GM19455 (cell line): ENCODE results near the gene ADAM15.

Experiments used
- ATAC-seq: cut with Tn5 transposase; IDR thresholded peaks from one replicate; pipeline ENCODE4 v1.9.1; 2021; ENCODE audit not compliant: unreplicated experiment

The ADAM15 gene

DNA sequence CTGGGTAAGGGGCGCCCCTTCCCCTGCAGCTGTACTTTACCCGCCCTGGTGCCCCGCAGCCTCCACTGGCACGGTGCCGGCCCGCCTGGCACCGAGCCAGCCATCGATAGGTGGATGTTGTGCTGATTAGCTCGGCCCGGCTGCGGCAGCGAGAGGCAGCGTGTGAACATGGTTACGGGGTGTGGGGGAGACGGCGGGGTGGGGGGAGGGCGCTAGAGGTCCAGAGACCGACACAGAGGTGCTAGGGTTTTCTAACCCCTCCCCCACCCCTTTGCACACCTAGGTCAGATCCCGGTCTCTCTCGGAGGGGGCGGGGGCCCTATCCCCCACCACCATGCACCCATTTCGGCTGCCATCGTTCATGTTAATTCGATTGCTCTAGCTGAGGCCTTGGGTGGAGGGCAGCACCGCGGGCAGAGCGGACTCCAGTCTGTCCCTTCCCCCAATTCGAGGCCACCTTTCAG is 19.1 kb downstream of the ADAM15 start:
- no peak for ATAC-seq

DNA sequence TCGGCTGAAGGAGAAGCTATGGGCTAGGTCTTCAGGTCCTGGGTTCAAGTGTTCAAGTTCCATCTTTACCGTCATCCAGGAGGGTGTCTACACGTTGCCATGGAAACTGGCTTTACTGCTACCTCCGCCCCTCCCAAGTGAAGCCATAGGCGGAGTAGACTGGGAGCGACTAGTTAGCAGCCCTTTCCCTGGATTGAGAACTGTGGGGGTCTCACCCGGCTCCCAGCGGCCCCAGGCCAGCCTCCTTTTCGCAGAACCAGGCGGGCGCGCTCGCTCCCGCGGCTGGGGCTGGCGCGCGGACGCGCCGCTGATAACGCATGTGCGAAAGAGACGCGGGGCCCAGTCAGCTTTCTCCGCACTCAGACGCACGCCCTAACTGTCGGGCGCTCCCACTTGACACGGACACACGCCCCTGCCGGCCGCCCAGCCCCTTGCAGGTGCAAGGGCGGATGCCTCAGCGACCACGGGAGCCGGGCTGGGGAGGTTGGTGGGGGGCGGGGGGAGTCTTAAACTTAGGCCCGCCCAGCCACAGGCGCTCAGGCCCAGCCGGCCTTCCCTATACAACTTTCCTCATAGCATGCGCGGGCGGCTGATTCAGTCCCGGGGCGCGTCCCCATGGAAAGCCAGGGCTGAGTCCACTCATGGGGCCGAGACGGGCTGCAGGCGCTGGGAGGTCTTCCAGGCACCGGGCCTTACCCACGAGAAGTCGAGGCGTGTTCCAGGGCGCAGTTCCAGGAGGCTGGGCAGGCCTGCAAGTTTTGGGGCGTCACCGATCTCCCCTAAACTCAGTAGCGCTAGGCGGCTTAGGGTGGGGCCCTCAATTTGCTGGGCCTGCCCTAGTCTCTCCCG is 19.8 kb downstream of the ADAM15 start:
- no peak for ATAC-seq

DNA sequence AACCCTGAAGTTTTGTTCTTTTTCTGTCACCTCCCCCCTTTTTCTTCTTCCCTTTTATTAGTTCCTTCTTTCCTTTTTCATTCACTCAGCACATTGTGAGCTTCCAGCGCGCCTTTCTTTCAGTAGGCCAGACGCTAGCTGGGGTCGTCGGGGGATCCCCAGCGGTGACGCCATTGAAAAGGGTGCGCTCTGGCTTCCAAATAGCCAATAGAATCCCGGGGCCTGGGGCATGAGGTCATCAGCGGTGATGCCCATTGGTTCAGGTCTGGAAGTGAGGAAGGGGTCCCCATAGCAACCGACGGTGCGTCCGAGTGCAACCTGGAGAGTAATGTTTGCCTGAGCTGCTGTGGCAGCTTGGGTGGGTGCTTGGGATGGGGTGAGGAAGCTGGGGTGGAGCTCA is 20.6 kb downstream of the ADAM15 start:
- ATAC-seq: no peak

DNA sequence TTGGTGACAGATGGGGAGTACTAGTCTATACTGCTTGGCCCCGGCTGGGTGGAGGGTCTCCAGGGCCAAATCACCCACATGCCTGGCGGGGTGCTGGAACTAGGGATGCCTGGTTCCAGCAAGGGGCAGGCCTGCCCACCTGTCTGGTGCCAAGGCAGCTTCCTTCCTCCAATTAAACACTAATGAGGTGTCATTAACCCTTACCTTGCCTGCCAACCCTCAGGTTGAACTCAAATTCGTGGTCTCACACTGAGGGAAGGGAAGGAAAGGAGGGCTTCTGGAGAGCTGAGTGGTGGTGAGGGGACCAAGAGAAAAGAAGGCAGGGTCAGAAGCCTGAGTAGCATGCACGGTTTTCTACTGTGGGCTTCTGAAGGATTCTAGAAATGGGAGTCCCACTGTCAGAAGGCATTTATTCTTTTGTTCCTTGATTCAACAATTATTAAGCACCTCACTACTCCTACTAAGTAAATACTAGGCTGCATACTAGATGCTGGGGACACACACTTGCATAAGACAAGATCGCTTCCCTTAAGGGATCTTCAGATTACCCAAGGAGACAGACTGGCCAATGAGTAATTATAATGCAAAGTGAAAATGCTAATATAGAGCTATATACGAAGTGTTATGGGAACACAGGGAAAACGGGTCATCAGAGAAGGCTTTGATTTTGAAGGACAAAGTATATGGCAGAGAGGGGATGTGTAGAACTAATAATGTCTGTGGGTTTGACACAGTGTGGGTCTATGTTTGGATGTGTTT is 21.6 kb downstream of the ADAM15 start:
- no peak for ATAC-seq

DNA sequence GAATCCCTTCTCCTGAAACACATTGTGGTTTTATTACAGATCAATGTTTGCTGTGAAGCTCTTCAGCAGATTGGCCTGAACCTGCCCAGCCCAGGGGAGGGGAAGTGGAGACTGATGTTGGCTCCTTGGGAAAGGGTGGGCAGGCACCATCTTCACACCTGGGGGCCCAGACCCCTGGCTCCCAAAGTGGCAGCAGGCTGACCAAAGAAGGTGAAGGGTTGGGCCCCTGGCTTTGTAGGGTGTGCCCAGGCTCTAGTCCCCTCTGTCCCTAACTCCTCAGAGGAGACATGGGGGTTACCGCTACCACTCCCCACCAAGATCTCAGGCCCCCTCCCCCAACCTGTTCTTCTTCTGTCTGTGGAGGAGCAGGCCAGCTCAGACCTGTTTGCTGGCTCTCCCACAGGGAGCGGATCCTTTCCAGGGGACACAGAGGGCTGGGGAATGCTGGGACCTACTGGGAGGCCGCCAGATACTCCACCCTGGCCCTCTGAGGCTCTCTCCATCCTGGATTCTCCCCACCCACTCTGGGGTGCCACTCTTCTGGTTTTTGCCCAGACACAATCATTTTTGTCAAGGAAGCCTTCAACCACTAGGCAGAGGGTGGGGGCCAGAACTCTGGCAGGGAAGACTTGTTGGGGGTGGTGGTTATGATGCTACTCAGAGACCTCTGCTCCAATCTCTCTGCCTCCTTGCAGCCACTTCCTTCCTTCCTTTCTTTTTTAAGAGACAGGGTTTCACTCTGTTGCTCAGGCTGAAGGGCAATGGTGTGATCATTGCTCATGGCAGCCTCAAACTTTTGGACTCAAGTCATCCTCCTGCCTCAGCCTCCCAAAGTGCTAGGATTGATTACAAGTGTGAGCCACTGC is 22.5 kb downstream of the ADAM15 start:
- no peak for ATAC-seq

DNA sequence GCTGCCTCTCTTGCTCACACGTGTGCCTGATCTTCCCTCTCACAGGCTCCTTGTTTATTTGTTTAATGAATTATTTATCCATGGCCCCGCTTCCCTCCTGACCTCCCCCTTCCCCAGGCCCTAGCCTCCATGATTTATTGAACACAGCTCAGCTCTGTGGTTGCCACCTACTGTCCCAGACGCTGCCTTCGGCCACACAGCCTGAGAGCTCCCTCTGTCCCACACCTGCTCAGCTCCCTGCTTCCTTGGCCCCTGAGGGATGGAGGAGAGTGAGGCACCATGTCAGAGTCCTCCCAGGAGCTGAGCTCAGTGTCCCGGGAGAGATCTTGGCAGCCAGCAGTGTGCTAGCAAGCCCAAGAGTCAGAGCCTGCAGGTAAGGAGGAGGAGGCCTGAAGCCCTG is 24.4 kb downstream of the ADAM15 start:
- ATAC-seq: no peak

DNA sequence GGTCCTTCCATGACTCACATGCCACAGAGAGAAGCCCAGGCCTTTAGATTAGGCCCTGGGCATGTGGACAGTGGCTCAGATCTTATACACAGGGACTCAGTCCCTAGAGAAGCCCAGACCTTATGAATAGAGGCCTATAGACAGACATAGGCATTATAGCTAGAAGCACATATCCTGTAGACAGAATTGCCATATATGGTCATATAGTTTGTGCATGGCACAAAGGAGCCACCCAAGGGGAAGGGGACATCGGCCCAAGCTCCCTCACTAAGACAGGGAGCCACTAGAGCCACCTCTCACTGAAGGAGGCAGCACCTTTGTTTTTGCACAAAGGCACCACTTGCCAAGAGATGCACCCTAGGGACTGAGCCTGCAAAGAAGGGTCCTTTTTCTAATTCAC is 25.3 kb downstream of the ADAM15 start:
- ATAC-seq: no peak

DNA sequence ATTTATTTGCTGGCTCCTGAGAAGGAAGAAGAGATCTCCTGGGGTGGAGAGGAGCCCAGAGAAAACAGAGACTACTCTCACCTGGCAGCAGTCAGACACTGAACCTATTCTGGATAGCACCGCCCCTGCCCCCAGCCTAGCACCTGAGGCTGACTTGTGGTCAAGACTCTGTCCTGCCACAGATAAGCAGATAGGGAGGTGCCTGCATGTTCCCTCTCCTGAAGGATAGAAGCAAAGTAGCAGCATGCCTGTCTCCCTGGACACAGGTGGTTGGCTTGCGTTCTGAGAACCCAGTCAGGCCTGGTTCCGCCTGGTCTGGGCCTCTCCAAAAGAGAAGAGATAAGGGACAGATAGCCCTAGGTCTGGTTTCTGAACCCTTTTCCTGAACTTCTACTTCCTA is 26.2 kb downstream of the ADAM15 start:
- no peak for ATAC-seq

DNA sequence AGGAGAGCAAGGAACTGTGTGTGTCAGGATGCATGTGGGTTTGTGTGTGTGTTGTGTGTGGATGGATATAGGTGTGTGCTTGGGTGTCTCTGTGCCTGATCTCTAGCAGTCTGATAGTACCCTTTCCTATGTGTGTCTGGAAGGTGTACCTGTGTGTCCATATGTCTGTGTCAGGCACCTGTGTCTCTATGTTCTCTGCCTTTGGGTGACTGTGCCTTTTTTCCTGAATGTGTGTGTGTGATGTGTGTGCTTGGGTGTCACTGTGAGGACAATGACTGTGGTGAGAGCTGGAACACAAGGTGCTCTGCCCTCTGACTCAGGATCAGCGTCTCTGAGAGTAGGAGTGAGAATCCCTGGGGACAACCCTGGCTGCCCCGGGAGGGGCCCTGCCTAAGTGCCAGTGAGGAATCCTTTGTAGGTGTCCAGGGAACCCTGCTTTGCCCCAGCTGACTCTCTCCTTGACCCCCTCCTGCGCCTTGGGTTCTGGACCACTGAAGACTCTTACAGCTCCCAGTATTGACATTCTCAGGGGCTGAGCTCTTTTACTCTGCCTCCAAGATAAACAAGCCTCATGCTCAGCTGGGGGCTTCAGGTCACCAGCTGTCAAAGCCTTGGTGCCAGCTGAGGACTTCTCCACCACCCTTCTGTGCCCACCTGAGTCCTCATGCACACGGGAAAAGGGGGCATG is 26.8 kb downstream of the ADAM15 start:
- ATAC-seq: no peak

DNA sequence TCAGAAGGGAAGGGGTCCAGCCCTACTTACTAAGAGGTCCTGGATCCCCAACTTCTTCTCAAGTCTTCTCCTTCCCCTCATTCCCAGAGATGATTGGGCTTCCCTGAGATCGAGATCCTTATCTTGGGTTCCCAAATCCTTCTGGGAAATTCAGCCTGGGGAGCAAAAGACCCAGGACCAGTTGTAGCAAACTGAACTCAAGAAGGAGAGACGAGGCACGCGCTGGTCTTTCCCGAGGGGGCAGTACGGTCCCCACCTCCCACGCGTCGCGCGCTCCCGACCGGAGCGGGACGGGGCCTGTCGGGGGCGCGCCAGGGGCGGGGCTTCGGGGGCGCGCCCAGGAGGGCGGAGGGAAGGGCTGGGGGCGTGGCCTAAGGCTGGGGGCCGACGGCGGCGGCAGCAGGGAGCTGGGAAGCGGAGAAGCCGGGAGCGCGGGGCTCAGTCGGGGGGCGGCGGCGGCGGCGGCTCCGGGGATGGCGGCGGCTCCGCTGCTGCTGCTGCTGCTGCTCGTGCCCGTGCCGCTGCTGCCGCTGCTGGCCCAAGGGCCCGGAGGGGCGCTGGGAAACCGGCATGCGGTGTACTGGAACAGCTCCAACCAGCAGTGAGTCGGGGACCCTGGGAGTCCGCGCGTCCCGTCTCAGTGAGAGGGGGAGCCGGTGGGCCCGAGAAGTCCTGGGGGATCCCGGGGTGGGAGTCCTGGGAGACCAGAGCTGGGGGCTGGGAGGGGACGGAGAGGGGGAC is 27.5 kb downstream of the ADAM15 start, which contains the start of gene EFNA3:
EFNA3 (plus strand) TSS at position 369 of the 741 bp plus-strand sequence; CDS start at position 474, 105 bp downstream.
- no peak for ATAC-seq

DNA sequence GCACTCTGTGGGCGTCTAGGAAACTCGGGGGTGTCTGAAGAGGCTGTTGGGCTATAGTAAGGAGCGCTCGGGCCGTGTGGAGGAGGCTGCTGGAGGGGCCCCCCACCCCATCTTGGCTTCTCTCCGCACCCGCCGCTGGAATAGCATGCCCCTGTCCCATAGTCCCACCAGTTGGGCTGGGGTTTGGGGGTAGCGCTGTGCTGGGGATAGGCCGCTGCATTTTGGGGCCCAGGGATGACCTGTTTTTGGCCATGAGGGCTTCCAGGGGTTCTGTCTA is 28.0 kb downstream of the ADAM15 start:
- no peak for ATAC-seq

DNA sequence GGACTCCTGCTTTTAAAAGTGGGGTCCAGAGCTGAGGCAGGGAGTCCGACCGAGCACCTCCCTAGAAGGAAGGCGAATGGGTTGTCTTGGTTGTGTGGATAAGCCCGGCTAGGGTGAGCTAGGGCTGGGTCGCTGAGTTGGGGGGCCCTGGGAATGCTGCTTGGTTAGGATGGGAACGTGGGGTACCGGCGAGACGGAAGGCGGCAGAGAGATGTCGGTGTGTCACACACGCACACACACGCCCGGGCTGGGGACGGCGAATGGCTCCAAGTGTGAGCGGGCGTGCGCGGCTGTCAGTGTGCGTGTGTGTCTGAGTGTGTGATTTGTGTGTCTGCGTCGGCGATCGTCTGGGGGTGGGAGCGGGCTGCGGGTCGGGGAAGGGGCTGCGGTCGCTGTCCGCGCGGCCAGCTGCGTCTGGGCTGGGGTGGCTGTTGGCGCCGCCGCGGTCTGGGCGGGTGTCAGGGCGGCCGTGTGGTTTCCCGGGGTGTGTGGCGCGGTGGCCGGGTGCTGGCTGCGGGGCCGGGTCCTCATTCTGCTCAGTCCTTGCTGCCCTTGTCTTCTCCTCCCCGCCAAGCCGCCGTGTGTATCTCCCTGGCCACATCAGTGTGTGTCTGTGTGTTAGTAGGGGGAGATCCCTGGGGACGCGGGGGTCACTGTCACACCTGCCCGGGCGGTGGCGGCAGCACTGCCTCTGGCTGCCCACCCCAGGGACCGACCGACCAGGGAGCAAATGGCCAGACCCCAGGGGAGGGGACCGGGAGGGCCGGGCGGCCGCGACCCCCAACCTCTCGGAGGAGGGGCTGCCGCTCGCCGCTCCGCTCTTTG is 28.6 kb downstream of the ADAM15 start:
- no peak for ATAC-seq

DNA sequence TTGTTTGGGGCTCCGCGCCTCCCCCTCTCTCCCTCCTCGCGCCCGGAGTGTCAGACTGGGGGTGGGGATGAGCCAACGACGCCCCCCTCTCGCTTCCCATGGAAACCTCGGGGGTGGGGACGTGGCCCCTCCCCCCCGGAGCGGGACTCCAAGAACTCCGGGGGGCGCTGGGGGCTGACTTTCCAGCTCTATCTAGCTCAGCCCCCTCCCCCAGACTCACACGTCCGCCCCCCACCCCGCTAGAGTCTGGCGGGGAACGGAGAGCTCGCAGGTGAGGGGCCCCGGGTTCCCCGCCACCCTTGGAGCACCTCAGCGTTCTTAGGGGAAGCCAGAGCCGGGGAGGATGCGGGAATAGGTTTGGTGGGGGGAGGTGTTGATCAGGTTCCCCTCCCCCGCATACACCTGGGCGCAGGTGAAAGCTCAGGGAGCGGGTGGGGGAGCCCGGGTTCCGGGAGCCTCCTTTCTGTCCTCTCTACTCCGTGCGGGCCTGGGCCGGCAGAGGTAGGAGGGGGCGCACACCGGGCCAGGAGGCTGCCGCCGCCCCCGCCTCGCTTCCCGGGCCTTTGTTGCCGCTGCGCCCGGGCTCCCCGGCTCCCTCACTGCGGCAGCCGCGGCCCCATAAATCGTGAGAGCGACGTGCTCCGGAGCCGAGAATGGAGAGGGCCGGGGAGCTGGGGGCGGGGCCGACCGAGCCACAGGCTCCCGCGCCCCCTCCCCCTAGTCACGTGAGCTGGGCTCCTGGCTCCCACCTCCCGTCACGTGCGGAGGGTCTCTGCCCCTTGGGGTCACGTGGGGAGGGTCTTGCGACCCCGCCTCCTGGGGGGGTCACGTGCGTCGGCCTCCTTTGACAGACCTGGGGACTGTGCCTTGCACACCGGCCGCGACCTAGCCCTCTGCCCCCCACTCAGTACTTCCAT is 29.5 kb downstream of the ADAM15 start:
- ATAC-seq: no peak

DNA sequence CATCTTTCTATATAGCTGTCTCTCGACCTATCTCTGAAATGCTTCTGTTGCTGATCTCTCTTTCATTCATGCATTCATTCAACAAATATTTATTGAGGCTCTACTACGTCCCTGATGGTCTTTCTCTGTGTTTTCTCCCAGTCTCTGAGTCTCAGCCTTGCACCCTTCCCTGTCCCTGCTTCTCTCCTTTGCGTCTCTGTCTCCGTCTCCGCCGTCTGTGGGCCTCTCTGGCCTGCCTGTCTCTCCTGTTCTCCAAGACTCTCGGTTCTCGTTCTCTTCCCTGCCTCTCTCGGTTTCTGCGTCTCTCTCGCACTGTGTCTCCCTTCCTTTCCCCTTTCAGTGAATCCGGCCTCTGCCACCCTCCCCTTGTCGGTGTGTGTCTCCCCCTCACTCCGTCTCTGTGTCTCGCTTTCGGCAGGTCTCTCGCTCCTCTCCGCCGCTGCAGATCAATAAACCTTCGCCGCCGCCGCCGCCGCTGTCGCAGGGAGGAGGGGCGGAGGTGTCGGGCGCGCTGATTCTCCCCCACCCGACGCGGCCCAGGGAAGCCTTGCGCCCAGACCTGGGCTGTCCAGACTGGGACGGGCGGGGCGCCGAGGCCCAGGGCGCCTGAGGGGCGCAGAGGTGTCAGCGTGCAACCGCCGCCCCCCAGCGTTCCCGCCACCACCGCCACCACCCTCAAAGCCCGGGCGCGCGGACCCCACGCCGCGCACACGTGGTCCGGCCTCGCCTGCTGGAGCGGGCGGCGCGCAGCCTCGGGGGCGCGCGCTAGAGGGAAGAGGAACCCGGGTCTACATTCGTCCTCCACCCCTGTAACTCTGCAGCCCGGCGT is 30.6 kb downstream of the ADAM15 start:
- ATAC-seq: no peak

DNA sequence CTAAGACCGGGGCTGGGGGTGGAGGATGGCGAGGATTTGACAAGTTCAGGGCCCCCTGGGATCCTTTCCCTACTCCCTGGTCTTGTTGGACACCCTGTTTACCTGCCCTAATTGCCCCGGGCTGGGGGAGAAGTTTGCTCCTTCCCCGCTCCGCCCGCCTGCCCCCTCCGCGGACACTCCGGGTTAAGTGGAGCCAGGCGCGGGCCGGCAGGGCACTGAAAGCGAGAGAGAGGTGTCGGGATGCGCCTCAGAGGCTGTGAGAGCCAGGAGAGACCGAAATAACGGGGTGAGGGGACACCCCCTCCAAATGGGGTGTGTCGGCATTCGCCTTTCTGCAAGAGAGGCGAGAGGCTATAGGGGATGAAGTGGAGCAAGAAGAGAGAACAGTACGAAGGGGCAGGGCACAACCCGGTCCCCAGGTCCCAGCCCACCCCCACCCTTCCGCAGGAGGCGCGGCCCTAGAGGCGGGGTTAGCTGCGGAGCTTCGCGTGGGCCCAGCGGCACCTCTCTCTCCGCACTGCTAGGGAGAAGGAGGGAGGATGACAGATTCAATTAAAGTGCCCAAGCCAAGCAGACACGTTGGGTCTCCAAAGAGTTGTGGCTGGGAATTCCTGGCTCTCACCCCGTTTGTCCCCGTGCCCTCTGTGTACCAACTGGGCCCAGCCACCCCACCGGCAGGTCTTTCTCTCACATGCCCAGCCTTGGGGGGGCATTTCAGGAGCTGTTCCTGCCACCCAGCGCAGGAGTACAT is 31.4 kb downstream of the ADAM15 start:
- ATAC-seq: no peak

DNA sequence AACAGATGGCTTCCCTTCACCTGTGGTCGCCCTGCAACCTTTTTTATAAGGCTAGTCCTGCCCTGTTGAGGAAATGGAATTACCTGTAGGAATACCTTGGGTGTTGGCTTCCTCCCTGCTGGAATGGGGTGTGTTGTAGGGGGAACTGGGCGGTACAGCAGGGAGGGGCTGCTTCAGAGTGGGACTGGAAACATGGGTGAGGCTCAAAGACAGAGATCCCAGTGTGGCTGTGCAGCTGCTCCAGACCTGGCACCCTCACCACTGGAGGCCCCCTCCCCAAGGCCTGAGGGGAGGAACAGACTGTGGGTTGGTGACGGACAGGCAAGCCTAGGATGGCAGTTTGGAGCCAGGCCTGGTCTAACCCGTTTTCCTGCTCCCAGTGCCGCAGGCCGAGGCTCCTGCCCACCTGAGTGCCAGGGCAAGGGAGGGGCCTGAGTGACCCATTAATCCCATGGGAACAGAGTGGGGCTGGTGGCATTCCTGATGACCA is 32.0 kb downstream of the ADAM15 start:
- ATAC-seq: no peak
